Kasumi-1 (cell line): ENCODE results near the gene CASP9.
"Not testable (repeated sequence)": the region's sequence is repeated elsewhere in the genome, so short reads cannot be mapped to it uniquely, and the experiment has no call there.

Experiments
- DNase-seq, 2 experiments: peaks; one replicate each; lab custom pipeline; 2025; lab: John Stamatoyannopoulos, UW

CASP9 gene

DNA sequence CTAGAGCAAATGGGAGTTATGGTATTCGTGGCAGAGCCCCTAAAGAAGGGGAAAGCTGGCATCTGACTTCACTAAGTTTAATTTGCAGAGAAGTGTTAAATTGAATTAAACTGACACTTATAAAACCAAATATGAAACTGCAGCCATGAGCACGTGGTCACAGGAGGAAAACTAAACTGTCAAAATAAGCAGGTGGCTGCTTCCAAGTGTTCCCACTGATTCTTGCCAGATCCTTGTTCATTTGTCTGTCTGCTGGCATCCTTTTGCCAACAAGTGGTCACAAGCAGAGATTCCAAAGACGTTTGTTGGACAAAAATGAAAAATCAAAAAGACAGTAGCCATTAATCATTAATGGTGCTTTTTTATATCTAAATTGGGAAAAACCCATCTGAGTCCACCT, 54.7 kb downstream of the CASP9 start:
- DNase-seq = no peak

DNA sequence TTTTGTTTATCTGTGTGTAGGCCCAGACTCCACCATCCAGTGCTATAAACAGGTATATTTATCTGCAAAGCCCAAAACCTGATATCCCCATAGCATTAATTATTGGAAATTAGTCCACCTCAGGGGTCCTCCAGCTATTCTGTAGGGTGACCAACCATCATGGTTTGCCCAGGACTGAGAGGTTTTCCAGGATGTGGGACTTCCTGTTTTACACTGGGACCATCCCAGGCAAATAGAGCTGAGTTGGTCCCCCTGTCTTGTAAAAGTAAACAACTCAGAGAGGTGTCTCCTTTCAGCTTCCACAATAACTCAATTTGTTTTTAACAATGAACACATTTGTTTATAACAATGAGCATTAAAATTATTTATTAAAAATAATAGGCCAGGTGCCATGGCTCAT, 55.9 kb downstream of the CASP9 start:
- DNase-seq = no peak

DNA sequence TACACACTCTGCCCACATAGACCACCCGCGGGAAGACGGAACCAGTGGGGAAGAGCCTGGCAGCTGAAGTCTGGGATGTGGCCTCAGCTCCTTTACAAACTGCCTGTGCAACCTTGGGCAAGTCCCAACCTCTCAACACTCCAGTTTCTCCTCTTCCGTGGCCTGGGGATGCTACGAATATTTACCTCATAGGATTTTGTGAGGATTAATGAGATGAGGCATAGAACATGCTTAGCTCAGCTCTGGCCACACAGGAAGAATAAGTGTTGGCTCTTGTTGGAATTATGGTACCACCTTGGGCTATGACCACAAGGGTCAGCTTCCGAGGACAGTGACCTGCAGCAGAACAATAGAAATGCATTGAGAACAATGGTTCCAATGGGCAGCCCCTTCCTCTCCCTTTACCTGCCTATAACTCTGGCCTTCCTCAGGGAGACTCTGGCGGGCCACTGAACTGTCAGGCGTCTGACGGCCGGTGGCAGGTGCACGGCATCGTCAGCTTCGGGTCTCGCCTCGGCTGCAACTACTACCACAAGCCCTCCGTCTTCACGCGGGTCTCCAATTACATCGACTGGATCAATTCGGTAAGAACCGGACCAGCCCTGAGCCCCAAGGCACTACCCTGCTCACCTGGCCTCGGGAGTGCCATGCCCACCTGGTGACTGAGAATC, 56.9 kb downstream of the CASP9 start:
- DNase-seq = not testable (repeated sequence)

DNA sequence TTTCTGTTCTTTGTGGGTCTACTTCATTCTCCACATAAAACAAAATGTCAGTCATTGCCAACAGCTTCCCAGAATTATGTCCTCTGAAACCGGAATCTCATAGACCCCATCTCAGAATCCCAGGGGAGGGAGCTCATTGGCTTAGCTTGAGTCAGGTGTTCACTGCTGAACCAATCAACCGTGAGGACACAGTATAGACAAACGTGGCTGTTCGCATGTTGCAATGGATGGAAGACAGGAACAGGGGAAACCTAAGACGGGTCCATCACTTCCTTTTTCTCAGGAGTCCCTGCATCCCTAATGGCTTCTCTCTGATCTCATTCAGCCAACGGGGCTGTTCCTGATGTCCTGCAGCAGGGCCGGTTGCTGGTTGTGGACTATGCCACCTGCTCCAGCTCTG, 58.3 kb downstream of the CASP9 start:
- DNase-seq = no peak

DNA sequence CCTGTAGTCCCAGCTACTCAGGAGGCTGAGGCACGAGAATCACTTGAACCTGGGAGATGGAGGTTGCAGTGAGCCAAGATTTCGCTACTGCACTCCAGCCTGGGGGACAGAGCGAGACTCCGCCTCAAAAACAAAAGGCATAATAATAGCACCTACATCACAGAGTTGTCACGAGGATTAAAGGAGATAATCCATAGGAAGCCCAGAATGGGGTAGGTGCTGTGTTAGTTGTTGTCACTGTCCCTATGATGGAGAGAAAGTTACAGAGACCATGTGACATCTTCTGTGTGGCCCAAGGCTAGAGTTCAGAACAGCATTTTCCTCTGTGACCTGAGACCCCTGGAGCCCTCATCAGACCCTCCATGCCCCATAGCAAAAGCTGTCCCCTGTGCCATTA, 60.1 kb downstream of the CASP9 start:
- not testable (repeated sequence) for DNase-seq

DNA sequence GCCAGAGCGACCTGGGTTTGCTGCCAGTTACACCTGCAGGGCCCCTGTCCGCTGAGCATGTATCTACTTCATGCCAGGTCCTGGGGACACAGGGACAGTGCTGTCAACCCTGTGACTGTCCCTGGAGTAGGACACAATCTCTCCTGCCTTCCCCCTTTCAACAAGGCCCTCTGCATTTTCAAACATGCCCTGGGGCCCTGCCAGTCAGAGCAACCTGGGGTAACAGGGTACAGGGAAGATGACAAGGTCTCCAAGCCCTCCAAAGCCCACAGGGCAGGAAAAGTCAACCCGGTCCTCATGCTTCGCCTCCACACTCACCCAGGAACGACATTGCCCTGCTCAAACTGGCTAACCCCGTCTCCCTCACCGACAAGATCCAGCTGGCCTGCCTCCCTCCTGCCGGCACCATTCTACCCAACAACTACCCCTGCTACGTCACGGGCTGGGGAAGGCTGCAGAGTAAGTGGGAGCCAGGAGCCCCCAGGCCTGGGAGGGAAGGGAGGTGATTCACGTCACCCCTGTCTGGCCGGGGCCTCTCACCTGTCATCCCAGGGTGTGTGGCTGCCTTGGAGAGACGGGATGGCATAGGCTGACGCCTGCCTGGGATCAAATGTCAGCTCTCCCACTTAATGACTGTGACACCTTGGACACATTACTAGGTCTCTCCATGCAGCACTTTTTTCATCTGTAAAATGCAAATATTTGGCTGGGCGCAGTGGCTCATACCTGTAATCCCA, 60.8 kb downstream of the CASP9 start:
- not testable (repeated sequence) for DNase-seq

DNA sequence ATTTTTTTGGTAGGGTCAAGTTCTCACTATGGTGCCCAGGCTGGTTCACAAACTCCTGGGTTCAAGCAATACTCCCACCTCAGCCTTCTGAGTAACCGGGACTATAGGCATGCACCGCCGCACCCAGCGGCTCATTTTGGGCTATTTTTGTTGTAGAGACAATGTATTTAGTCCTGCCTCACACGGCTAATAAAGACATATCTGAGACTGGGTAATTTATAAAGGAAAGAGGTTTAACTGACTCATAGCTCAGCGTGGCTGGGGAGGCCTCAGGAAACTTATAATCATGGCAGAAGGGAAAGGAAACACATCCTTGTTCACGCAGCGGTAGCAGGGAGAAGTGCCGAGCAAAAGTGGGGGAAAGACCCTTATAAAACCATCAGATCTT, 63.3 kb downstream of the CASP9 start:
- DNase-seq = no peak

DNA sequence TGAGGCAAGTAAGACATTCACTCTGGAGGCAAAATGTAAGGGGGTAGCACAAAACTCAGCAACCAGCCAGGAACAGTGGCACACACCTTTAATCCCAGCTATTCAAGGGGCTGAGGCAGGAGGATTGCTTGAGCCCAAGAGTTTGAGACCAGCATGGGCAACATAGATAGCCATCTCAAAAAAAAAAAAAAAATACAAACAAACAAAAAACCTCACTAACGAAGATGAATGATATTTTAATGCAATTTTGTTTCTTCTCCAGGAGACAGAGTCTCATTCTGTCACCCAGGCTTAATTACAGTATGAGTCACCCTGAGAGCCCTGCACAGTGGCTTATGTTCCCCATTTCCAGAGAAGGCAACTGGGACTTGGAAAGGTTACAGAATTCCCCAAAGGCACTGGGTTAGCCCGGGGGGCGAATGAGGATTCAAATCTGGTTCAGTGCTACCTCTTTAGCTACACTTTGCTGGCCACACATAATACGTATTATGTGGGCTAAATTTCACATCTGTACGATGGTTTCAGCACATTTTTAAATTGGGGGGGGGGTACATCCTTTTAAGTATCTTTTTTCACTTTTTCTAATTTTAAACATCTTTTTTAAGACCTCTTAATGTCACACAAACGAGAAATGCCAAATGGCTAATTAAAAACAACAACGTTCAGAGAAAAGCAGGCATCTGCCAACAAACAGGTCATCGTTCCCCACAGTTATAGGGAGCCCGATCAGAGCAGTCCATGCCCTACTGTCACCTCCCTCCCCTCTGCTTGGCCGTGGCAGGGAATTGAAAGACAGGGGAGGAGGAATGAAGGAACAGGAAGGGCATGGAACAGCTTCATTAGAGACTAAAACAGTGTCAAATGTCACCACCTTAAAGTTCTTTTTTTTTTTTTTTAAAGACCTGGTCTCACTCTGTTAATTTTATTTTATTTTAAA, 64.0 kb downstream of the CASP9 start:
- DNase-seq = peak; percentile 10 to 33

DNA sequence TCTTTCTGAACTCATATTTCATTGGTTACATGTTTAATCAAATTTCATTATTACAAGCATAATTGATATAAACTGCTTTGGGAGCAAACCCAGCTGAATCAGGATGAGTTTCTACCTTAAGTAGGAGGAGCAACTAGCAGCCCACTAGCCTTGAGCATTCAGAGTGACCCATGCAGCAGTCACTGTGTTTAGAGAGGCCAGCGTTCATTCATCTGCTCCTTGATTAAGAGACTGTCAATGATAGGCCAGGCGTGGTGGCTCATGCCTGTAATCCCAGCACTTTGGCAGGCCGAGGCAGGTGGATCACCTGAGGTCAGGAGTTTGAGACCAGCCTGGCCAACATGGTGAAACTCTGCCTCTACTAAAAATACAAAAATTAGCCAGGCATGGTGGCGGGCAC, 65.6 kb downstream of the CASP9 start:
- DNase-seq = not testable (repeated sequence)

DNA sequence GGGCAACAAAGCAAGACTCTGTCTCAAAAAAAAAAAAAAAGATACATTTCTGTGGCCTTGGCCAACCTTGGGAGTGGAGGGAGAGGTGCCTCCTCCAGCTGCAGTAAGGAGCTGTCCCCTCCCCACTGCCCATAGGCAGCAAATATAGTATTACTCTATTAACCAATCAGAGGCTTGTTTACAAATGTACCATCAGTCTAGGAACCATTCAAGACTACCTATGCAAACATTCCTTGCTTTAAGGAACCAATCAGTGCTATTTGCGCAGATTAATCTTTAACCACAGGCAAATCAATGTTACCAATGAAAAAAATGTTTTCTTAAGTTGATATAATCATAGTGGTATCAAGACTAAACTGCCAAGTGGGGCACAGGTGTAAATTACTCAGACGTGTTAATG, 66.4 kb downstream of the CASP9 start:
- no peak for DNase-seq

DNA sequence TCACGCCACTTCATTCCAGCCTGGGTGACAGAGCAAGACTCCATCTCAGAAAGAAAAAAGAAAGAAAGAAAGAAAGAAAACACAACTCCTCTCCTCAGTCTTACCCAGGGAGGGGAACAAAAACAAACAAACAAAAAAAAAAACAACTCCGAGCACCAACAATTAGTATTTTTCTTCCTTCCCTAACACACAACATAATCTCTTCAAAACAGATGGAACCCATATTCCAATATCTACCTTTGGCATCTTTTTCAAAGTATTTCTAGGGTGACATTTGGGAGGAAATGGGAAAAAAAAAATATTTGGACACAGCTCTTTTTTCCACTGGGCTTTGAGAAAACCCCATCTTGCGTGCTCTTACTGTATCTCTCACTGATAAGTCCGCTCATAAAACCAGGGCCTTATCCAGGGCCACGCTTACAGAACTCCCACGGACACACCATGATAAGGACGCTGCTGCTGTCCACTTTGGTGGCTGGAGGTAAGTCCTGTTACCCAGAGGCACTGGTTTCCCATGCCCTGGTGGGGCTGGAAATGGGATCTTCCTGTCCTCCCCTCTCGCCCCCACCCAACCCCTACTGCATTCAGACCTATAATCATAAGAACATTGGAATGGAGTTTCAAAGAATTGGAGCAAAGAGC, 67.6 kb downstream of the CASP9 start, which contains the start of gene CELA2A:
TSS of gene CELA2A (plus strand) at position 420 of the 642 bp plus-strand sequence. CDS start at position 442, 22 bp downstream.
- DNase-seq = no peak

DNA sequence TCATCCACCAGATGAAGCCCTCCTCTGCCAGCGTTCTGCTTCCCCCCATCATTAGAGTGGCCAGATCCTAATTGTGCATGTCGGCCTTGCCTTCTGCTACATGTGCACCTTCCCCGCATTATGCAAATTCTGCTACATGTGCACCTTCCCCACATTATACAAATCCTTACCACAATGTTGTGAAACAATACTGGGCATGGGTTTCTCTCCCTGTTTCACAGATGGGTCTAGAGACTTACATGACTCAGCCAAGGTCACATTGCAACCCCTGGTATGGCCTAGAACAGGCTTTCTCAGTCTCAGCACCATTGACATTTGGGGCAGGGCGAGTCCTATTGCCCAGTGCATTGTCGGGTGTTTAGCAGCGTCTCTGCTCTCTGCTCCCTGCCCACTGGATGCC, 68.5 kb downstream of the CASP9 start:
- no peak for DNase-seq

DNA sequence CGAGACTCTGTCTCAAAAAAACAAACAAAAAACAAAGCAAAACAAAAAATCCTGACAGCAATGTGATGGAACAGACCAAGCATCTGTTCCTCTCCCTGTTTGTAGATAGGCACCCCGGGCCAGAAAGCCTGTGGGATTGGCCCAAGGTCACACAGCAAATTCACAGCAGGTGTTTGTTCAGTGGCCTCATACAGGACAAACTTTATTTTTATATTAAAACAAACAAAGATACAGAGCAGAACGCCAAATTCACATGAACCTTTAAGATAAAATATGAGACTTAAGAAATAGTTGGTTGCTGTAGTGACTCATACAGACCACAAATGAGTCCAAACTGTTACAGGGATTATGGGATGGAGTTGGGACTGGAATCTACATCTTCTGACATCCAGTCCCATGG, 69.8 kb downstream of the CASP9 start:
- no peak for DNase-seq

DNA sequence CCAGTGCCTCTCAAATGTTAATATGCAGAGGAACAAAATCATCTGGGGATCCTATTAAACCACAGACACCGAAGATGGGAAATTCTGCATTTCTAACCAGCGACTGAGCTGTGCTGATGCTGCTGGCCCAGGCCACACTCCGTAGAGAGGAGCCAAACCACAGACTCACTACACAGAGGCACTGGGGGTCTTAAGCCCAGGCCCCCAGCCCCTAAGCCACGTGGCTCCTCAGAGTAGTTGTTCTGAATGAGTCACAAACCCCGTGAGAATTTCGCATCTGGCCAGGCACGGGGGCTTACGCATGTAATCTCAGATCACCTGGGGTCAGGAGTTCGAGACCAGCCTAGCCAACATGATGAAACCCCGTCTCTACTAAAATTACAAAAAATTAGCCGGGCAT, 70.3 kb downstream of the CASP9 start:
- no peak for DNase-seq

DNA sequence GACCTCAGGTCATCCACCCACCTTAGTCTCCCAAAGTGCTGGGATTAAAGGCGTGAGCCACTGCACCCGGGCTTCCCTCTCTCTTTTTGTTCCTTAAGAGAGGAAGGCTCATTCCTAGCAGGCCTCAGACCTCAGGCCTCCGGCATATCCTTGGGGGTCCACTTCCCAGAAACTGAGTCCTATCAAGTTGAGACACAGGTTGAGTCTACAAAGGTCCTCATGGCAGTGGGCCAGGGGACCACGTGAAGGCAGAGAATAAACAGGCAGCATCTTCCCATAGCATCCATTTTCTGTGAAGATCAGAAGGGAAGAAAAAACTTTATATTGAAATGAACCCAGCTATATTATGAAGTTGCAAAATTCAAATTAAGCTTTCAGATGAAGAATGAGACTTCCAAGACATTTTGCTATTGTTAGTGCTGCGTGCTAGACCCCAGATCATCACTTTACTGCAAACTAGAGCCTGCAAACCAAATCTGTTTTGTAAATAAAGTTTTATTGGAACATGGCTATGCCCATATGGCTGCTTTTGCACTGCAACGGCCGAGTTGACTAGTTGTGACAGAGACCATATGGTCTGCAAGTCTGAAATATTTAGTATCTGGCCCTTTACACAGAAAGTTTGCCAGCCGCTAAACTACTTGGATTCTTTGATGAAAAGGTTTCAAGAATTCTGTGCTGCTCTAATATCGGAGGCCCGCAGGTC, 71.0 kb downstream of the CASP9 start:
- no peak for DNase-seq

DNA sequence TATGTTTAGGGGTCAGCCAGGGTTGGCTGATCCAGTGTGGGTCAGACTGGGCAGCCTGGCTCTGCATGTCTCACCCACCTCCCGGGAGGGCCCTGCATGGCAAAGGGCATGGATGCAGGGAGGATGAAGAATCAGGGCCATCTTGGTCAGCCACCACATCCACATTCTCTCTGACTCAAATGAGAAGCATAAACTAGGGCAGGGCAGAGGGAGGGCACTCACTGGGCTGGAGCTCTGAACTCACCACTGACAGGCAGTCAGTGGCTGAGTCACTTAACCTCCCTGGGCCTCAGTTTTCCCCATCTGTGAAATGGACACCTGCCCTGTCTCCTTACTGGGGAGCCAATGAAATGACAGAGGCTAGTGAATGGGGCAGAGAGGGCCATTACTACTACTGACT, 71.8 kb downstream of the CASP9 start:
- no peak for DNase-seq

DNA sequence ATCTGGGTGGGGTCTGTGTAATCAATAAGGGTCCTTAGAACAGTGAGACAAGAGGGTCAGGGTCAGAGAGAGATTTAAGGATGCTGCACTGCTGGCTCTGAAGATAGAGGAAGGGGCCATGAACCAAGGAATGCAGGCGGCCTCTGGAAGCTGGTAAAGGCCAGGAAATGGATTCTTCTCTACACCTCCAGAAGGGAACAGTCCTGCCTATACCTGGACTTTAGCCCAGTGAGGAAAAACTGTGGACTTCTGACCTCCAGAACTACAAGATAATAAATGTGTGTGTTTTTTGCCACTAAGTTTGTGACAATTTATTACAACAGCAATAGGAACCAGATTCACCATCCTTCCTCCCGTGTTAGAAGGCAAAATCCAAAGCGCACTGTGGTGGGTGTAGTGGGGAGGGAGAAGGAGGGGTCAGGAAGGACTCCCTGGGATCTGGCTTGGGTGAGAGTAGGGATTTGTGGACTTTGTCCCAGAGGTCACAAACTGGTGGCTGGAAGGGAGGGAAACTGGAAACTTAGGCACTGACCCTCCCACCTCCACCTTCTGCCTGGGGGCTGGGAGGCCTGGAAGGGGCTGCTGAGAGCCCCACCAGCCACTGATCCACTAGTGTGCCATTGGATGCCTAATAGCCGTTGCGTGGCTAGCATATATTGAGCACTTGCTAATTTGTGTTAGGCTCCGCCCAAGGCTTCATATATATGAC, 72.8 kb downstream of the CASP9 start:
- no peak for DNase-seq

DNA sequence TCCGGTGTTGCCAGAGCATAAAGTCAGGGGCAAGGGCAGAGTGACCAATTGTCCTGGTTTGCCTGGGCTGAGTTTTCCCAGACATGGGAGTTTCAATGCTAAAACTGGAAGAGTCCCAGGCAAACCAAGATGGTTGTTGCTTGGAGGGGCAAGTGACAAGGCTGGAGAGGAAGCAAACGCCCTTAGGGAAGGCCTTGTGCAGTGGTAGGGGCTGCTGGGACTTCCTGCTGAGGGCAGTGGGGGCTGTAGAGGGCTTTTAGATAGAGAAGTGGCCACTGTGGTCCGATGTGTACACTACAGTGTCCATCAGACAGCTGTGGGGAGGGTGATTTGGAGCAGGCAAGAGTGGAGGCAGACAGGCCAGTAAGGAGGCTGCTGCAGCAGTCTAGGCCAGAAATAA, 74.4 kb downstream of the CASP9 start:
- DNase-seq = no peak

DNA sequence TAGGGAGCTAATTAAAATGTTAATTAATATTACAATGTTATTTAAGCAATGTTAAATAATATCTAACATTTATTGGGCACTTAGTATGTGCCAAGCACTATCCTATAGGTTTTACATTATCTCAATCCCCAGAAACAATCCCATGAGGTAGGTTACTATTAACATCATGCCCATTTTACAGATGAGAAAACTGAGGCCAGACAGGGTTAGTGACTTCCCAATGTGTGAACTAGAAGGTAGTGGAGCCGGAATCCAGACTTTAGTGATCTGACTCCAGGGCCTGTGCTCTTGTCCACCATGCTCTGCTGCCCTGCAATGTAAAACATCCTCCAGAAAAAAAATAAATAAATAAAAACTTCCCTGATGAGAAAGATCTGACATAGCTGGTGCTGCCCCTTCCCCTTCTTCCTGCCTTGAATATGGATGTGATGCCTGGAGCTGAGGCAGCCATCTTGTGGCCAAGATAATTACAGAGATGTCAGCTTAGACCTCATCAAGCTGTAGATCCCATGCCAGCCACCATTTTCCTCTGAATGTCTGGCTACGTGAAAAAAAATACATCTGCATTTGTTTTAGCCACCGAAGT, 75.0 kb downstream of the CASP9 start:
- no peak for DNase-seq

DNA sequence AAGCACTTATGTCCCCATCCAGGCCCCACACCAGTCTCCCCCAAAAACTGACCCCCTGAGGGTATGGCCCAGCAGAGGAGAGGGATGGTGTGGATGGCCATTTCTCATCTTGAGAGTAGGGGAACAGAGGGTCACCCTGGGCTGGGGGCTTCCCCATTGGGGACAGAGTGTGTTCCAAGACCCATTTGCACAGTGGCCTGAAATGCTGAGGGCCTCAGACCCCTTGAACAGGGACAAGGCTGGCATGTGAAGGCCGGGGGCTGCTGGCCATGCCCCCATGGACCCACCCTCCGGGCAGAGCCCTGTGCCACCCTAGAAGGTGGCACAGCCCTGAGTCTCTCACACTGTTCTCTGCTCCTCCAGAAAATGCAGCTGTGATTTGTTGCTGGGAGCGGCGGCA, 77.8 kb downstream of the CASP9 start:
- no peak for DNase-seq
